ENCODE measurements around the gene RTL1.

DNA sequence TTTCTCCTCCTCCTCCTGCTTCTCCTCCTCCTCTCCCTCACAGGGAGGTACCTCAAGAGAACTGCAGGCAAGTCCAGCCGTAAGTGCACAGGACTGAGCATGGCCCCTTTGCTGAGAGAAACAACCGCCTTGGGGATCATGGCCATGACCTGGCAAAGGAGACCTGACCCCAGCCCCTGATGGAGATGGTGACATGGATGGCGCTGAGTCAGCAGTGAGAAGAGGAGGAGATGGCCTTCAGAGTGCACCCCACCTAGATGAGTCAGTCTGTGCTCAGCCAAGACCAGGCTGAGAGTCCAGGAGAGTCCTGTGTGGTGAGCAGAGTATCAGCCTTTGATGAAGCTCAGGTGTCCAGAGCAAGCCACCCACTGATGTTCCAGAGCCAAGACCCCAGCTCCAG, 41.2 kb downstream of the RTL1 start:
- TF ChIP-seq, protein P1, sequence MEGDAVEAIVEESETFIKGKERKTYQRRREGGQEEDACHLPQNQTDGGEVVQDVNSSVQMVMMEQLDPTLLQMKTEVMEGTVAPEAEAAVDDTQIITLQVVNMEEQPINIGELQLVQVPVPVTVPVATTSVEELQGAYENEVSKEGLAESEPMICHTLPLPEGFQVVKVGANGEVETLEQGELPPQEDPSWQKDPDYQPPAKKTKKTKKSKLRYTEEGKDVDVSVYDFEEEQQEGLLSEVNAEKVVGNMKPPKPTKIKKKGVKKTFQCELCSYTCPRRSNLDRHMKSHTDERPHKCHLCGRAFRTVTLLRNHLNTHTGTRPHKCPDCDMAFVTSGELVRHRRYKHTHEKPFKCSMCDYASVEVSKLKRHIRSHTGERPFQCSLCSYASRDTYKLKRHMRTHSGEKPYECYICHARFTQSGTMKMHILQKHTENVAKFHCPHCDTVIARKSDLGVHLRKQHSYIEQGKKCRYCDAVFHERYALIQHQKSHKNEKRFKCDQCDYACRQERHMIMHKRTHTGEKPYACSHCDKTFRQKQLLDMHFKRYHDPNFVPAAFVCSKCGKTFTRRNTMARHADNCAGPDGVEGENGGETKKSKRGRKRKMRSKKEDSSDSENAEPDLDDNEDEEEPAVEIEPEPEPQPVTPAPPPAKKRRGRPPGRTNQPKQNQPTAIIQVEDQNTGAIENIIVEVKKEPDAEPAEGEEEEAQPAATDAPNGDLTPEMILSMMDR (IDR thresholded peaks at IDR 0.05; ENCODE audit: low read depth, low read length), result no peak
- no peak for TF ChIP-seq EZH2phosphoT487 (IDR thresholded peaks at IDR 0.05; ENCODE audit: low read depth)
